B cell (primary cell): Measurements from ENCODE around the gene PACC1. TPM values are rescaled to one million over a fixed set of nuclear protein-coding genes. Genes with fewer than 3 reads are reported as not detected.

Experiments
- ATAC-seq: fragments of 200-7000 bp; cut with Tn5 transposase; one replicate; pipeline ENCODE4 v1.10.0; 2021; ENCODE audit warnings: low read depth, mild to moderate bottlenecking, moderate number of reproducible peaks, moderate library complexity
- CTCF ChIA-PET: fragments of 350-600 bp; sonication (Branson Sonifier 250); formaldehyde crosslinking; loops from one replicate; lab custom pipeline; 2021; ENCODE audit warnings: antibody characterized with exemption, inconsistent platforms; lab: Charles Lee
- POLR2A ChIA-PET: fragments of 350-600 bp; sonication (Branson Sonifier 250); formaldehyde crosslinking; loops from one replicate; lab custom pipeline; 2021; ENCODE audit warnings: antibody characterized with exemption; lab: Charles Lee
- DNase-seq: peaks from one replicate; pipeline ENCODE4 v3.0.0; 2013
- H2AFZ ChIP-seq: 2 replicates; pipeline ENCODE4 v1.6.1; 2012; ENCODE audit warnings: mild to moderate bottlenecking, low read depth, low read length; ENCODE audit not compliant: insufficient read depth, poor library complexity, severe bottlenecking
- H3K27ac ChIP-seq, 2 donors: 1 replicate in 1 of 2; 2 replicates in 1 of 2; pipeline ENCODE4 v1.5.1; 2012 to 2013; ENCODE audit warnings: low read length in 2 of 2, mild to moderate bottlenecking in 2 of 2, moderate library complexity in 1 of 2
- H3K27me3 ChIP-seq, 4 experiments: fragments of 200-600 bp in 1 of 4; sonication (generic) in 1 of 4; replicated peaks in 1 of 4; 1 replicate in 2 of 4; 2 replicates in 2 of 4; pipeline versions ENCODE4 v1.6.1 to v1.7.0; 2013 to 2016; ENCODE audit warnings: low read length in 3 of 4, mild to moderate bottlenecking in 2 of 4, mixed read lengths in 1 of 4, moderate library complexity in 1 of 4; ENCODE audit not compliant: insufficient read depth in 4 of 4, control insufficient read depth in 3 of 4; ENCODE audit errors: control extremely low read depth in 1 of 4
- H3K36me3 ChIP-seq, 2 experiments: replicated peaks in 1 of 2; 1 replicate in 1 of 2; 2 replicates in 1 of 2; pipeline versions ENCODE4 v1.6.1 to v1.7.1; 2013; ENCODE audit warnings: low read length in 1 of 2; ENCODE audit not compliant: insufficient read depth in 2 of 2, control insufficient read depth in 1 of 2; ENCODE audit errors: control extremely low read depth in 1 of 2, extremely low read depth in 1 of 2
- H3K4me1 ChIP-seq, 2 donors: fragments of 200-600 bp in 1 of 2; sonication (generic) in 1 of 2; 1 replicate in 1 of 2; 2 replicates in 1 of 2; pipeline versions ENCODE4 v1.5.1 to v1.6.1; 2013 to 2017; ENCODE audit warnings: low read length in 2 of 2; ENCODE audit not compliant: control insufficient read depth in 2 of 2, insufficient read depth in 2 of 2
- H3K4me2 ChIP-seq: replicated peaks from 2 replicates; pipeline ENCODE3; 2012; ENCODE audit warnings: mild to moderate bottlenecking, low read depth, low read length; ENCODE audit not compliant: poor library complexity, severe bottlenecking
- H3K4me3 ChIP-seq, 5 experiments: fragments of 200-600 bp in 1 of 5; sonication (generic) in 1 of 5; 1 replicate in 3 of 5; 2 replicates in 2 of 5; pipeline versions ENCODE4 v1.5.1 to v1.7.0; 2011 to 2016; ENCODE audit warnings: low read length in 4 of 5, mild to moderate bottlenecking in 4 of 5, low read depth in 2 of 5, control low read depth in 1 of 5, moderate library complexity in 1 of 5; ENCODE audit not compliant: insufficient read depth in 1 of 5; ENCODE audit errors: control extremely low read depth in 1 of 5, extremely low read depth in 1 of 5
- H3K79me2 ChIP-seq: fragments of 200-600 bp; sonication (generic); one replicate; pipeline ENCODE4 v1.6.0; 2016; ENCODE audit warnings: low read length; ENCODE audit not compliant: control insufficient read depth, insufficient read depth
- H3K9ac ChIP-seq: fragments of 200-600 bp; sonication (generic); 2 replicates; pipeline ENCODE4 v1.6.1; 2017; ENCODE audit warnings: mild to moderate bottlenecking, low read length, moderate library complexity
- H3K9me3 ChIP-seq, 3 donors: one replicate each; pipeline versions ENCODE4 v1.6.1 to v1.7.1; 2013; ENCODE audit warnings: low read length in 2 of 3; ENCODE audit not compliant: control insufficient read depth in 2 of 3, insufficient read depth in 1 of 3; ENCODE audit errors: control extremely low read depth in 1 of 3
- H4K20me1 ChIP-seq: 2 replicates; pipeline ENCODE4 v1.6.0; 2012; ENCODE audit warnings: mild to moderate bottlenecking, low read length; ENCODE audit not compliant: insufficient read depth, control insufficient read depth, poor library complexity, severe bottlenecking
- H3K27ac Mint-ChIP-seq: one replicate; pipeline ENCODE4 v1.8.0; 2021; ENCODE audit warnings: mixed read lengths
- H3K27me3 Mint-ChIP-seq: one replicate; pipeline ENCODE4 v1.8.0; 2021; ENCODE audit warnings: mixed read lengths
- H3K4me1 Mint-ChIP-seq: one replicate; pipeline ENCODE4 v1.8.0; 2021; ENCODE audit warnings: mixed read lengths
- H3K4me3 Mint-ChIP-seq: one replicate; pipeline ENCODE4 v1.8.0; 2021; ENCODE audit warnings: mixed read lengths
- H3K9me3 Mint-ChIP-seq: one replicate; pipeline ENCODE4 v1.8.0; 2022; ENCODE audit warnings: mixed read lengths; ENCODE audit not compliant: insufficient read depth
- EZH2 ChIP-seq: IDR thresholded peaks from 2 replicates; pipeline ENCODE4 v1.6.1; 2012; ENCODE audit warnings: borderline replicate concordance, low read depth, mild to moderate bottlenecking, moderate library complexity, low read length; ENCODE audit not compliant: insufficient read depth, poor library complexity, severe bottlenecking
- WGBS: methylation state at CpG from one replicate; pipeline ENCODE4 v1.1.5; 2013; ENCODE audit warnings: missing lambda C conversion rate; ENCODE audit not compliant: insufficient coverage; 5-methylcytosine and 5-hydroxymethylcytosine counted together
- intact Hi-C: fragments of 100-400 bp; cut with micrococcal nuclease; formaldehyde crosslinking; loops from one replicate; pipeline ENCODE4 v1.10.0; 2022
- polyA plus RNA-seq: library from polyadenylated mRNA; depleted of rRNA; stranded (reverse); fragments of >200 nt; gene quantifications from 2 replicates; pipeline ENCODE4 v1.2.3, GENCODE V29; 2012
- total RNA-seq, 2 donors: library from RNA; stranded (reverse); fragments of 120-200 nt in 1 of 2; gene quantifications; 1 replicate in 1 of 2; 2 replicates in 1 of 2; pipeline versions ENCODE4 v1.2.3 to v1.2.4, GENCODE V29; 2013 to 2022
- TF ChIP-seq, protein P1 (sequence below): fragments of 200-600 bp; IDR thresholded peaks from one replicate; pipeline ENCODE4 v1.8.0; 2022; ENCODE audit warnings: antibody characterized with exemption, mild to moderate bottlenecking

The PACC1 gene
- total and polyA plus RNA-seq, 2 donors (not counting 1 experiment from before 2014, with no cell fraction given) = 15.9 to 18.3 TPM

DNA sequence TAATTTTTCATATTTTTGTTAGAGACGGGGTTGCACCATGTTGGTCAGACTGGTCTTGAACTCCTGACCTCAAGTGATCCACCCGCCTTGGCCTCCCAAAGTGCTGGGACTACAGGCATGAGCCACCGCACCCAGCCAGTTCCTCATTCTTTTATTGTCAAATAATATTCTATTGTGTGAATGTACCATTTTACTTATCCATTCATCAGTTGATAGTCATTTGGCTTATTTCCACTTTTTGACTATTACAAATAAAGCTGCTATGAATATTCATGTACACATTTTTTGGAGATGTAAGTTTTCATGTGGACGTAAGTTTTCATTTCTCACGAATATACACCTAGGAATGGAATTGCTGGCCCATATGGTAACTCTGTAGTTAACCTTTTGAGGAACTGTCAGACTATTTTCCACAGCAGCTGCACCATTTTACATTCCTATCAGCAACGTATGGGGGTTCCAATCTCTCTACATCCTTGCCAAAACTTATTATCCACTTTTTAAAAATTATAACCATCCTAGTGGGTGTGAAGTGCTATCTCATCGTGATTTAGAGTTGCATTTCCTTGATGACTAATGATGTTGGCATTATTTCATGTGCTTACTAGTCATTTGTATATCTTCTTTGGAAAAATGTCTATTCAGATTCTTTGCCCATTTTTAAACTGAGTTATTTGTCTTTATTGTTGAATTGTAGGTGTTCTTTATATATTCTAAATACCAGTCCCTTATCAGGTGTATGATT lies 12.7 kb downstream of the PACC1 start:
- Histone ChIP-seq H3K27ac (no peak overlapping the region), H3K4me3 (no peak overlapping the region), H3K9me3 (peaks cover 0 to 7% (median 2%) of the 10 kb centered on the region in 3 donors), H3K4me1 (no peaks in the 10 kb centered on the region), H3K27me3 (no peaks in the 10 kb centered on the region), H4K20me1 (no peaks in the 10 kb centered on the region), H3K79me2 (peaks cover 30% of the 10 kb centered on the region), H2AFZ (no peak overlapping the region), H3K9ac (no peak overlapping the region), H3K36me3 (peaks cover 7 to 42% of the 10 kb centered on the region in 2 experiments), H3K4me2 (no peak overlapping the region)
- H3K4me1 Mint-ChIP-seq = peaks cover 6% of the 10 kb centered on the region
- 100% methylated on average over 1 of the region's 7 CpGs for WGBS
- H3K27ac Mint-ChIP-seq = no peak overlapping the region
- ATAC-seq (no peak), DNase-seq (no peak)
- ChIA-PET CTCF (no interaction called here), POLR2A (interaction anchor here (0.6 kb wide), 1 partner anchor 338 kb away, joined by 4 read pairs; no protein-coding TSS in a partner anchor)
- H3K27me3 Mint-ChIP-seq = no peaks in the 10 kb centered on the region
- TF ChIP-seq EZH2 = no peak
- TF ChIP-seq, protein P1, sequence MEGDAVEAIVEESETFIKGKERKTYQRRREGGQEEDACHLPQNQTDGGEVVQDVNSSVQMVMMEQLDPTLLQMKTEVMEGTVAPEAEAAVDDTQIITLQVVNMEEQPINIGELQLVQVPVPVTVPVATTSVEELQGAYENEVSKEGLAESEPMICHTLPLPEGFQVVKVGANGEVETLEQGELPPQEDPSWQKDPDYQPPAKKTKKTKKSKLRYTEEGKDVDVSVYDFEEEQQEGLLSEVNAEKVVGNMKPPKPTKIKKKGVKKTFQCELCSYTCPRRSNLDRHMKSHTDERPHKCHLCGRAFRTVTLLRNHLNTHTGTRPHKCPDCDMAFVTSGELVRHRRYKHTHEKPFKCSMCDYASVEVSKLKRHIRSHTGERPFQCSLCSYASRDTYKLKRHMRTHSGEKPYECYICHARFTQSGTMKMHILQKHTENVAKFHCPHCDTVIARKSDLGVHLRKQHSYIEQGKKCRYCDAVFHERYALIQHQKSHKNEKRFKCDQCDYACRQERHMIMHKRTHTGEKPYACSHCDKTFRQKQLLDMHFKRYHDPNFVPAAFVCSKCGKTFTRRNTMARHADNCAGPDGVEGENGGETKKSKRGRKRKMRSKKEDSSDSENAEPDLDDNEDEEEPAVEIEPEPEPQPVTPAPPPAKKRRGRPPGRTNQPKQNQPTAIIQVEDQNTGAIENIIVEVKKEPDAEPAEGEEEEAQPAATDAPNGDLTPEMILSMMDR = no peak
- intact Hi-C loops = no loop called here
- H3K9me3 Mint-ChIP-seq = no peaks in the 10 kb centered on the region
- H3K4me3 Mint-ChIP-seq = no peak overlapping the region

- POLR2A ChIA-PET = no interaction called here
- Histone ChIP-seq H3K9ac (no peak overlapping the region), H3K4me1 (no peaks in the 10 kb centered on the region), H3K36me3 (peaks cover 7 to 34% of the 10 kb centered on the region in 2 experiments), H3K4me3 (no peak overlapping the region), H3K9me3 (peaks cover 0 to 15% (median 2%) of the 10 kb centered on the region in 3 donors), H3K4me2 (no peak overlapping the region), H3K79me2 (peaks cover 27% of the 10 kb centered on the region), H4K20me1 (no peaks in the 10 kb centered on the region), H3K27ac (no peak overlapping the region), H2AFZ (no peak overlapping the region), H3K27me3 (no peaks in the 10 kb centered on the region)
- no peak overlapping the region for H3K27ac Mint-ChIP-seq
- CTCF ChIA-PET = no interaction called here
- intact Hi-C loops = no loop called here
- H3K4me3 Mint-ChIP-seq = no peak overlapping the region
- DNase-seq = no peak
- no peak for ATAC-seq
- H3K27me3 Mint-ChIP-seq = no peaks in the 10 kb centered on the region
- WGBS = no CpG with 5 or more reads among the region's 4 CpGs
- TF ChIP-seq, protein P1 = no peak
- no peak for TF ChIP-seq EZH2
- peaks cover 6% of the 10 kb centered on the region for H3K4me1 Mint-ChIP-seq
- no peaks in the 10 kb centered on the region for H3K9me3 Mint-ChIP-seq
Observed at GRCh38 chr1:212401042-212401441, 13.6 kb downstream of the PACC1 start.
